GM21529 (cell line): Measurements from ENCODE around the gene DENND5A.
"Not testable (repeated sequence)": the region's sequence is repeated elsewhere in the genome, so short reads cannot be mapped to it uniquely, and the experiment has no call there.

ENCODE experiments used
- ATAC-seq: cut with Tn5 transposase; IDR thresholded peaks from one replicate; pipeline ENCODE4 v1.9.1; 2021; ENCODE audit not compliant: unreplicated experiment

Gene DENND5A

GRCh38 chr11:9103542-9104276 is 161.4 kb downstream of the DENND5A start:
- ATAC-seq: no peak

GRCh38 chr11:9099617-9100016 is 165.5 kb downstream of the DENND5A start:
- no peak for ATAC-seq

GRCh38 chr11:9098455-9098854 is 166.7 kb downstream of the DENND5A start:
- ATAC-seq: not testable (repeated sequence)

- ATAC-seq: not testable (repeated sequence)
Measured at GRCh38 chr11:9097186-9097943, 167.8 kb downstream of the DENND5A start.

GRCh38 chr11:9096427-9096826 is 168.7 kb downstream of the DENND5A start:
- ATAC-seq: no peak

GRCh38 chr11:9095421-9095820 is 169.7 kb downstream of the DENND5A start:
- ATAC-seq: no peak

- ATAC-seq: no peak
Measured at GRCh38 chr11:9094420-9094819, 170.7 kb downstream of the DENND5A start.

- ATAC-seq: no peak
Measured at GRCh38 chr11:9092853-9093778, 172.0 kb downstream of the DENND5A start.

GRCh38 chr11:9092072-9092471 is 173.1 kb downstream of the DENND5A start:
- ATAC-seq: no peak

GRCh38 chr11:9091044-9091922 is 173.9 kb downstream of the DENND5A start, which contains the start of gene SCUBE2:
TSS of gene SCUBE2 (minus strand) at chr11:9091599. CDS start at chr11:9091528, 71 bp downstream.
- ATAC-seq: no peak

- no peak for ATAC-seq
Measured at GRCh38 chr11:9090488-9091043, 174.6 kb downstream of the DENND5A start.

GRCh38 chr11:9089636-9090035 is 175.5 kb downstream of the DENND5A start:
- no peak for ATAC-seq

GRCh38 chr11:9089061-9089460 is 176.1 kb downstream of the DENND5A start:
- no peak for ATAC-seq
